Stimulated activated CD8-positive, alpha-beta memory T cell treated with anti-CD3 and anti-CD28 coated beads, Interleukin-7, amount 100 ng/mL, for 1 hour (primary cell): ENCODE data around the gene BAG2.

Experiments
- DNase-seq, 2 donors: peaks; one replicate each; pipeline ENCODE4 v3.0.0-alpha.2; 2020; ENCODE audit warnings: low read depth in 2 of 2

The BAG2 gene

DNA sequence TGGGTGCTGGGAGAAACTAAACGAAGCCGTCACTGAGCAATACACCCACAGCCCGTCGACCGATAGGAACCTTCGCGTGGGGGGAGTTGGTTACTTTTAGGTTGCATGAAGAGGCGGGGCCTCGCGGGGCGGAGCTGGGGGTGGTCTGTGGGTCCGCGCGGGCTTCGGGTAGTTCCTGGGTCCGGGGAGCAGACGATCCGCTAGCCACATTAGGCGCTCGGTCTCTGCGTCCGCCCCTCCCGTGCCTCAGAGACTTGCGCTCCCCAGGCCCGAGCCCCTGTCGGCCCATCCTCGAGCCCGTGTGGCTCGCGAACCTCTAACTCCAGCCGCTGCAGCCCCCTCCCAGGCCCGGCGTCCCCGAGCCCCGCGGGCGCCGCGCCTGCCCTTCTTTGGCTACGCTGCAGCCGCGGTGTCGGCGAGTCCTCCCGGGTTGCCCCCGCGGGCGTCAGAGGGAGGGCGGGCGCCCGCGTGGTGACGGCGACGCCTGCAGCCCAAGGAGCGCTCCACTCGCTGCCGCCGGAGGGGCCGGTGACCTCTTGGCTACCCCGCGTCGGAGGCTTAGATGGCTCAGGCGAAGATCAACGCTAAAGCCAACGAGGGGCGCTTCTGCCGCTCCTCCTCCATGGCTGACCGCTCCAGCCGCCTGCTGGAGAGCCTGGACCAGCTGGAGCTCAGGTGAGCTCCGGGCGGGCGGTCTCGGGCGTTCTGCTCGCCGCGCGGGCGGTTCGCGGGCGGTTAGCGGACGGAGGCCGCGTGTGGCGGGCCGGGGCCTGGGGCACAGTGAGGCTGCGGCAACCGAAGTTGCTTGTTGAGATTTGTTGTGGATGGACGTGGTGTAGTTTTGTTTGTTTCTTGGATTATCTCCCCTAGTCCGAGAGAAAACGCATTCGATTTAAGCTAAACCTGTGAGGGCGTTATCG is at the start of gene BAG2:
TSS of gene BAG2 (plus strand) at position 191 of the 920 bp plus-strand sequence. CDS start at position 563, 372 bp downstream.
- peak; percentile 70 to 71 for DNase-seq

- no peak for DNase-seq
Observed at GRCh38 chr6:57123111-57123510, 49.0 kb upstream of the BAG2 start.

DNA sequence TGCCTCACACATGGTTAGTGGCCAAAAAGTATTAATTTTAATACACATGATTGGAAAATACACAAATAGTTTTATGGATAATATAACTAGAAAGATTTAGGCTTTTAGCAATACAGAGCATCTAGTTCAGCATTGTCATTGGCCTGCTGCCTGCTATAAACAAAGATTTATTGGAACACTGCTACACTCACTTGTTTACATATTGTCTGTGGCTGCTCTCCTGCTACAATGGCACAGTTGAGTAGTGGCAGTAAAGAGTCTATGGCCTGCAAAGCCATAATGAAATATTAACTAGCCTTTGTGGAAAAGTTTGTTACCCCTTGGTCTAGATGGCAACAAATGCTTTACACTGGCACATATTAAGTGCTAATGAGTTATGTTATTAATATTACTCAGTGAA is 44.4 kb upstream of the BAG2 start:
- DNase-seq, result no peak

GRCh38 chr6:57130661-57131177 is 41.4 kb upstream of the BAG2 start:
- no peak for DNase-seq

- DNase-seq, result no peak
Observed at GRCh38 chr6:57134954-57135353, 37.2 kb upstream of the BAG2 start.

- DNase-seq, result no peak
Observed at GRCh38 chr6:57135885-57136284, 36.2 kb upstream of the BAG2 start.

DNA sequence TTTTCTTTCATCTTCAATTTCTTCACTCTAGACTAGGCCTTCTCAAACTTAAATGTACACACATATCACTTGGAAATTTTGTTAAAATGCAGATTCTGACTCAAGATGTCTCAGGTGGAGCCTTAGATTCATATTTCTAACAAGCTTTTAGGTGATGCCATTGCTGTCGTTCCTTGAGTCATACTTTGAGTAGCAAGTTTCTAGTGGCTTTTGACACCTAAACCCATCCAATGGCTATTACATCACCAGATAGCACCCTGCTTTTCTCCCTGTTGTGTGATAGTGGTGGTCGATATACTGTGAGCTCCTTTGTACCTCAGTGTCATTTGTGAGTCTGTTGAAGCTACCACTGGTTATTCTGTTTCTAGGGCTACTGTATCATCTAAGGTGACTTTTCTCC is 34.8 kb upstream of the BAG2 start:
- no peak for DNase-seq

GRCh38 chr6:57138026-57138425 is 34.1 kb upstream of the BAG2 start:
- DNase-seq, result no peak

DNA sequence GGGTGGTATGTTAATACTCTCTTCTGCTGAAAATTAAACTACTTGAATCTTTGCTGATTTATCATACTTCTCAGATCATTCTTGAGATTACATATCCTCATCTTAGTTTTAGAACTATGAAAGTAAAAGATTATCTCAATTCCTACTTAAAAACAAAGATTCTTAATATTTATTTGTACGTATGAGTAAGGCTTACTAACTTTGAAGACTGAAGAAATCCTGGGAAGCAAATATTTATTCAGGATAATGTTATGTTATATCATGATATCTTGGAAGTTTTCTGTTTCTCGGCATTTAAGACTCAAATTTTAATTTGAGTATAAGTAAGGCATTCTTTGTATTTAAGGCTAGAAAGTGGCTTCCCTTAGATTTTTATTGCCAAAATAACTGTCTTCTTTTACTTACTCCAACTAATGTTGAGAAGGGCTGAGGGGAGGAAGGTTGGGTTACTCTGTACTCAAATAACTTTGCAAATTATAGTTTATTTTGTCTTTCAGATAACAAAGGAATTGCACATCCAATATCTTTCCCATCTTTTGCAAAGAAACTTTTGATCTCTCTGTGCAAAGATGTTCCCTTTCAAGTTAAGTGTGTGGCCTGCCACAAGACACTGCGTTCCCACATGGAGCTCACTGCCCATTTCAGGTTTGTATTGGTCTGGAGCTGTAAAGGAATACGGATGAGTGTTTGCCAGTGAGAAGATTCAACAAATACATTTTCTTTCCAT is 30.5 kb upstream of the BAG2 start:
- no peak for DNase-seq

DNA sequence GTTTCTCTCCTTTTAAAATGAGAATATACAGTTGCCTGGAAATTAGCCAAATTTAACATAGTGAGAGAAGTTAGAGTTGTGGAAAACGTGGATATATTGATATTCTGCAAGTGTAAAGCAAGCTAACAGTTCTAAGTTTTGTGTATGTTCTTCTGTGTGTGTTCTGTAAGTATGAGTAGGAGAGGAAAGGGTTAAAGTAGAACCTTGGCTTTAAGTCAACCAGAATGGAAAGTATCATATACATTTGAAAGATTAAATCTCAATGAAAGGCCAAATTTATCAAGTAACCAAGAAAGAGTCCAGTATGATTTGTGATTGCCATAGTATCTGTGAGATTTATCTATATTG is 30.0 kb upstream of the BAG2 start:
- DNase-seq, result no peak

GRCh38 chr6:57143690-57144089 is 28.4 kb upstream of the BAG2 start:
- DNase-seq, result no peak

DNA sequence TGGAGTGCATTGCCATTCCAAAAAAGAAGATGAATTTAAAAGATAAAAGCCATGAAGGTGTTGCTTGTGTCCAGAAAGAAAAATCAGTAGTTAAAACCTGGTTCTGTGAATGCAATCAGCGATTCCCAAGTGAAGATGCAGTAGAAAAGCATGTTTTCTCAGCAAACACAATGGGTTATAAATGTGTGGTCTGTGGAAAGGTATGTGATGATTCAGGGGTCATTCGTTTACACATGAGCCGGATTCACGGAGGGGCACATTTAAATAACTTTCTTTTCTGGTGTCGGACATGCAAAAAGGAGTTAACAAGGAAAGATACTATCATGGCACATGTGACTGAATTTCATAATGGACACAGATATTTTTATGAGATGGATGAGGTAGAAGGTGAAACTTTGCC is 24.7 kb upstream of the BAG2 start:
- DNase-seq, result no peak

DNA sequence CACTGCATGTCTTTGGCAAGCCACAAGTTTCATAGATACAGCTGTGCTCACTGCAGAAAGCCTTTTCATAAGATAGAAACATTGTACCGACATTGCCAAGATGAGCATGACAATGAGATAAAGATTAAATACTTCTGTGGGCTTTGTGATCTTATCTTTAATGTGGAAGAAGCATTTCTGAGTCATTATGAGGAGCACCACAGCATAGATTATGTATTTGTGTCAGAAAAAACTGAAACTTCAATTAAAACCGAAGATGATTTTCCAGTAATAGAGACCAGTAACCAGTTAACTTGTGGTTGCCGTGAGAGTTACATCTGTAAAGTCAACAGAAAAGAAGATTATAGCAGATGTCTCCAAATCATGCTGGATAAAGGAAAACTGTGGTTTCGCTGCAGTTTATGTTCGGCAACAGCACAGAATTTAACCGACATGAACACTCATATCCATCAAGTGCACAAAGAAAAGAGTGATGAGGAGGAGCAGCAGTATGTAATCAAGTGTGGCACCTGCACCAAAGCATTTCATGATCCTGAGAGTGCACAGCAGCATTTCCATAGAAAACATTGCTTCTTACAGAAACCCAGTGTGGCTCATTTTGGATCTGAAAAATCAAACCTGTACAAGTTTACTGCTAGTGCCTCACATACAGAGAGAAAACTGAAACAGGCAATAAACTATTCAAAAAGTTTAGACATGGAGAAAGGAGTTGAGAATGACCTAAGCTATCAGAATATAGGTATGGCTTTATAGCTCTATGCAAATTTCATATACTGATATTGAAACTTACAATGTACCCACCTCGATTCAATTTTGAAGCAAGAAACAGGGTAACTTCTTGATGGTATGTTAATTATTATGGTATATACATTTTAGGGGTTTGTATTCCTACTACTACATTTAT is 23.9 kb upstream of the BAG2 start:
- DNase-seq, result no peak

- DNase-seq, result no peak
Observed at GRCh38 chr6:57158658-57159057, 13.5 kb upstream of the BAG2 start.

- DNase-seq, result no peak
Observed at GRCh38 chr6:57159127-57159526, 13.0 kb upstream of the BAG2 start.

- no peak for DNase-seq
Observed at GRCh38 chr6:57162028-57162427, 10.1 kb upstream of the BAG2 start.

DNA sequence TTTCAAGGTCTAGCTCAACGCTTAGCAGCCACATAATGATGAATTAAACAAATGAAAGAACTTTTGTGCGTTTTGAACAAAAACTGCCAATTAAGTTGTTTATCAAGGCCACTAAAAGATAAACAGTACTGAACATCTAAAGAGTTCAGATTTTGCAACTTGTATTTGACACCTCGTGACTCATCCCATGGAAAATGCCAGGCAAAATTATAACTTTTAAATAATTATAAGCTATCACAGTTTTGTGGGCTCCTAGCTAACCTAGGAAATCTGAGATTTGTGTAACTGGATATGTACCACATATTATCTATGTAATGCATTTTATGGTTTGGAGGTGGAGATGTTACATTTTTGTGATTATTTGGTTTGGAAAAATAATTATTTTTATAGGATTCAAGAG is 9.6 kb upstream of the BAG2 start:
- no peak for DNase-seq

DNA sequence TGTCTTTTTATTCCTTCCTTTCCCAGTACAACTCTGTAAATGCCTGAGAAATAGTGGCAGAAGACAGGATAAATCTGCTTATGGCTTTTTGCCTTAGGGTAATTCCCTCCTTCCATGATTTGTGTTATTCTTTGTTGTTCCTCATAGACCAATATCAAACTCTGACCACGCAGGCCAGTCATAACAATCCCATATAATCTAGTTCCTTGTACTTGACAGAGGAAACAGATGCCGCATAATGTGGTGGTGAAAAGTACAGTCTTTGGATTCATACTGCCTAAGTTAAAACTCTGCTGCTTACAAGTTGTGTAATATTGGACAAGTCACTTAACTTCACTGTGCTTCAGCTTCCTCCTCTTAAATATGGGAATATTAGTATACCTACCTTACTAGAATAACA is 8.2 kb upstream of the BAG2 start:
- no peak for DNase-seq

DNA sequence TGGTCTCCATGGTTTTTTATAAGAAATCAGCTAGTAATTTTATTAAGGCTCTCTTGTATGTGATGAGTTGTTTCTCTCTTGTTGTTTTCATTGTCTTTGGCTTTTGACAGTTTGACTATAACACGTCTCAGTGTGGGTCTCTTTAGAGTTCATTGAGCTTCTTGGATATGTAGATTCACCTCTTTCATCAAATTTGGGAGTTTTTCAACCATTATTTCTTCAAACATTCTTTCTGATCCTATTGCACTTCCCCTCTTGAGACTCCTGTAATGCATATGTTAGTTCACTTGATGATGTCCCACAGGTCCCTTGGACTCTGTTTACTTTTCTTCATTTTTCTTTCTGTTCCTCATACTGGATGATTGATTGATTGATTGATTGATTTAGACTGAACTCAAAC is 7.0 kb upstream of the BAG2 start:
- DNase-seq, result no peak

DNA sequence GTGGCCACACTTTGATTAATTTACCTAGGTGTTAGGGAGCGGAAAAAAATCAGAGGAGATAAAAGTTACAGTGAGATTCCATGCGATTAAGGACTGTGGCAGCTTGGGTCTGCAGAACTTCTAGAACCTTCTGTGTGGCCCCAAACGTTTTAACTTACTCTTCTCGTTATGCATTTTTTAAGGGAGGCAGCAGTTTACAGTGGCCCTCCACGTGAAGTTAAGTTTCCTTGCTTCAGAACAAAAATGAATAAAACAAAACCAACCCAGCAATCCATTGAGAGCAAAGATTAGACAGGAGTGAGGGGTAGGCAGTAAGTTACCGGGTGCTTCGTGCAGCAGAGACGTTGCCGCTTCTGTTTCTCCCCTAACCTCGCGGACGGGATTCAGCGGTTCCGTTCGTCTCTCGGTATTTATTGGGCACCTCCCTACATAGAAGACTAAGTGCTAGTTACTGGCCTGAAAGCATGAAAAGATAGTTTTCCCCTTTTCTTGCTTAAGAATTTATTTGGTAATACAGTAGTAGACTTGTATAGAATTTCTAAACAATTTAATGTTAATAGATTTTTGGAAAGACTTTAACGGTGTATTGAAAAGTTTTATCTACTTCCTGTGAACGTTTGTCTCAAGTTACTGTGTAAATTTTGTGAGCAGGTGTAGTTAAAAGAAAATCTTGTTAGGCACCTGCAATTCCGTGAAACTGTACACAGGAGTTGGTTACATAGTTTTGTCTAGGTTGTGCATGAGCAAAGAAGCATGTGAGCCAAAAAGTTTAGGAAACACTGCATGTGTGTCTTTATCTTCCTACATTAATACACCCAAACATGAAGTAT is 1.1 kb downstream of the BAG2 start:
- DNase-seq, result no peak

- DNase-seq, result no peak
Observed at GRCh38 chr6:57173886-57174510, 1.9 kb downstream of the BAG2 start.
